GM23338 (cell line): ENCODE data around the gene ACAT1.

Source experiments
- NANOG ChIP-seq: IDR thresholded peaks from 2 replicates; pipeline ENCODE4 v1.6.1; 2016; ENCODE audit warnings: antibody characterized with exemption, borderline replicate concordance
- POLR2AphosphoS5 ChIP-seq: IDR thresholded peaks from 2 replicates; pipeline ENCODE4 v1.6.1; 2016; ENCODE audit warnings: antibody characterized with exemption, low read depth
- TF ChIP-seq, protein P1 (sequence below), 2 experiments: fragments of 200-600 bp in 1 of 2; sonication (generic) in 1 of 2; conservative IDR thresholded peaks; 2 replicates each; pipeline versions ENCODE4 v1.5.1 to v1.6.1; 2016 to 2017; ENCODE audit warnings: antibody characterized with exemption in 2 of 2, low read depth in 2 of 2, mild to moderate bottlenecking in 2 of 2, moderate library complexity in 1 of 2
- TF ChIP-seq, protein P2 (sequence below): IDR thresholded peaks from one replicate; pipeline ENCODE4 v1.6.1; 2018; ENCODE audit warnings: antibody characterized with exemption; ENCODE audit not compliant: unreplicated experiment

DNA sequence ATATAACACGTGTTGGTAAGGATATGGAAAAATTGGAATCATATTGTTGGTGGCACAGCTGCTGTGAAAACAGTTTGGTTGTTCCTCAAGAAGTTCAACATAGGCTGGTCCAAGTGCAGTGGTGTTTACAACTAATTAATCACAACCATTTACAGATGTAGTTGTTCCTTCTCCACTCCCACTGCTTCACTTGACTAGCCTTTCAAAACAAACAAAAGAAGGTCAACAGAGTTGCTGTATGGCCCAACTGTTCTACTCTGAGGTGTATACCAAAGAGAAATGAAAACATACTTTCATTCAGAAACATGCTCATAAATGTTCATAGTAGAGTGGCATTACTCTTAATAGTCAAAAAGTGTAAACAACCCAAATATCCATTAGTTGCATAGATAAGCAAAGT is 36.6 kb upstream of the ACAT1 start:
- TF ChIP-seq, protein P1, sequence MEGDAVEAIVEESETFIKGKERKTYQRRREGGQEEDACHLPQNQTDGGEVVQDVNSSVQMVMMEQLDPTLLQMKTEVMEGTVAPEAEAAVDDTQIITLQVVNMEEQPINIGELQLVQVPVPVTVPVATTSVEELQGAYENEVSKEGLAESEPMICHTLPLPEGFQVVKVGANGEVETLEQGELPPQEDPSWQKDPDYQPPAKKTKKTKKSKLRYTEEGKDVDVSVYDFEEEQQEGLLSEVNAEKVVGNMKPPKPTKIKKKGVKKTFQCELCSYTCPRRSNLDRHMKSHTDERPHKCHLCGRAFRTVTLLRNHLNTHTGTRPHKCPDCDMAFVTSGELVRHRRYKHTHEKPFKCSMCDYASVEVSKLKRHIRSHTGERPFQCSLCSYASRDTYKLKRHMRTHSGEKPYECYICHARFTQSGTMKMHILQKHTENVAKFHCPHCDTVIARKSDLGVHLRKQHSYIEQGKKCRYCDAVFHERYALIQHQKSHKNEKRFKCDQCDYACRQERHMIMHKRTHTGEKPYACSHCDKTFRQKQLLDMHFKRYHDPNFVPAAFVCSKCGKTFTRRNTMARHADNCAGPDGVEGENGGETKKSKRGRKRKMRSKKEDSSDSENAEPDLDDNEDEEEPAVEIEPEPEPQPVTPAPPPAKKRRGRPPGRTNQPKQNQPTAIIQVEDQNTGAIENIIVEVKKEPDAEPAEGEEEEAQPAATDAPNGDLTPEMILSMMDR (conservative IDR thresholded peaks at IDR 0.05; ENCODE audit: low read depth in 2 of 2) = no peak
- TF ChIP-seq, protein P2, sequence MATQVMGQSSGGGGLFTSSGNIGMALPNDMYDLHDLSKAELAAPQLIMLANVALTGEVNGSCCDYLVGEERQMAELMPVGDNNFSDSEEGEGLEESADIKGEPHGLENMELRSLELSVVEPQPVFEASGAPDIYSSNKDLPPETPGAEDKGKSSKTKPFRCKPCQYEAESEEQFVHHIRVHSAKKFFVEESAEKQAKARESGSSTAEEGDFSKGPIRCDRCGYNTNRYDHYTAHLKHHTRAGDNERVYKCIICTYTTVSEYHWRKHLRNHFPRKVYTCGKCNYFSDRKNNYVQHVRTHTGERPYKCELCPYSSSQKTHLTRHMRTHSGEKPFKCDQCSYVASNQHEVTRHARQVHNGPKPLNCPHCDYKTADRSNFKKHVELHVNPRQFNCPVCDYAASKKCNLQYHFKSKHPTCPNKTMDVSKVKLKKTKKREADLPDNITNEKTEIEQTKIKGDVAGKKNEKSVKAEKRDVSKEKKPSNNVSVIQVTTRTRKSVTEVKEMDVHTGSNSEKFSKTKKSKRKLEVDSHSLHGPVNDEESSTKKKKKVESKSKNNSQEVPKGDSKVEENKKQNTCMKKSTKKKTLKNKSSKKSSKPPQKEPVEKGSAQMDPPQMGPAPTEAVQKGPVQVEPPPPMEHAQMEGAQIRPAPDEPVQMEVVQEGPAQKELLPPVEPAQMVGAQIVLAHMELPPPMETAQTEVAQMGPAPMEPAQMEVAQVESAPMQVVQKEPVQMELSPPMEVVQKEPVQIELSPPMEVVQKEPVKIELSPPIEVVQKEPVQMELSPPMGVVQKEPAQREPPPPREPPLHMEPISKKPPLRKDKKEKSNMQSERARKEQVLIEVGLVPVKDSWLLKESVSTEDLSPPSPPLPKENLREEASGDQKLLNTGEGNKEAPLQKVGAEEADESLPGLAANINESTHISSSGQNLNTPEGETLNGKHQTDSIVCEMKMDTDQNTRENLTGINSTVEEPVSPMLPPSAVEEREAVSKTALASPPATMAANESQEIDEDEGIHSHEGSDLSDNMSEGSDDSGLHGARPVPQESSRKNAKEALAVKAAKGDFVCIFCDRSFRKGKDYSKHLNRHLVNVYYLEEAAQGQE = no peak
- no peak for TF ChIP-seq POLR2AphosphoS5
- no peak for TF ChIP-seq NANOG
